RWPE2 (cell line): ENCODE data around the gene PRRG2.

Source experiments
- ATAC-seq: fragments of 200-7000 bp; cut with Tn5 transposase; 3 replicates; pipeline ENCODE4 v1.9.1; 2021; ENCODE audit warnings: low read depth
- DNase-seq: peaks from one replicate; pipeline ENCODE4 v3.0.0-alpha.2; 2020; ENCODE audit warnings: low spot score
- H3K27ac ChIP-seq: fragments of 450-650 bp; 2 replicates; pipeline ENCODE4 v1.5.1; 2017; ENCODE audit warnings: mild to moderate bottlenecking; ENCODE audit not compliant: poor library complexity, severe bottlenecking
- H3K27me3 ChIP-seq: fragments of 250-450 bp; sonication (Bioruptor Pico); 2 replicates; pipeline ENCODE4 v1.5.1; 2021; ENCODE audit warnings: mild to moderate bottlenecking, moderate library complexity; ENCODE audit not compliant: insufficient read depth, poor library complexity, severe bottlenecking
- H3K36me3 ChIP-seq: fragments of 250-450 bp; sonication (Bioruptor Pico); 2 replicates; pipeline ENCODE4 v1.5.1; 2020; ENCODE audit warnings: low read depth, mild to moderate bottlenecking, moderate library complexity
- H3K4me1 ChIP-seq: fragments of 250-450 bp; sonication (Bioruptor Pico); 2 replicates; pipeline ENCODE4 v1.5.1; 2021; ENCODE audit warnings: mild to moderate bottlenecking, moderate library complexity; ENCODE audit not compliant: insufficient read depth, poor library complexity, severe bottlenecking
- H3K4me3 ChIP-seq: fragments of 250-450 bp; sonication (Bioruptor Pico); 2 replicates; pipeline ENCODE4 v1.5.1; 2021; ENCODE audit warnings: mild to moderate bottlenecking, moderate library complexity; ENCODE audit not compliant: severe bottlenecking
- H3K9me3 ChIP-seq: fragments of 250-450 bp; sonication (Bioruptor Pico); 2 replicates; pipeline ENCODE4 v1.5.1; 2021; ENCODE audit warnings: mild to moderate bottlenecking, moderate library complexity; ENCODE audit not compliant: severe bottlenecking
- TF ChIP-seq, protein P1 (sequence below): fragments of 450-650 bp; IDR thresholded peaks from one replicate; pipeline ENCODE4 v1.5.1; 2017; ENCODE audit warnings: mild to moderate bottlenecking, moderate library complexity; ENCODE audit not compliant: poor library complexity, severe bottlenecking

Gene PRRG2

GRCh38 chr19:49624967-49625910, 44.1 kb downstream of the PRRG2 start:
- Histone ChIP-seq H3K27me3 (no peaks in the 10 kb centered on the region), H3K27ac (no peak overlapping the region), H3K36me3 (peaks cover 1% of the 10 kb centered on the region), H3K4me1 (no peaks in the 10 kb centered on the region), H3K4me3 (no peak overlapping the region), H3K9me3 (no peaks in the 10 kb centered on the region)
- TF ChIP-seq, protein P1, sequence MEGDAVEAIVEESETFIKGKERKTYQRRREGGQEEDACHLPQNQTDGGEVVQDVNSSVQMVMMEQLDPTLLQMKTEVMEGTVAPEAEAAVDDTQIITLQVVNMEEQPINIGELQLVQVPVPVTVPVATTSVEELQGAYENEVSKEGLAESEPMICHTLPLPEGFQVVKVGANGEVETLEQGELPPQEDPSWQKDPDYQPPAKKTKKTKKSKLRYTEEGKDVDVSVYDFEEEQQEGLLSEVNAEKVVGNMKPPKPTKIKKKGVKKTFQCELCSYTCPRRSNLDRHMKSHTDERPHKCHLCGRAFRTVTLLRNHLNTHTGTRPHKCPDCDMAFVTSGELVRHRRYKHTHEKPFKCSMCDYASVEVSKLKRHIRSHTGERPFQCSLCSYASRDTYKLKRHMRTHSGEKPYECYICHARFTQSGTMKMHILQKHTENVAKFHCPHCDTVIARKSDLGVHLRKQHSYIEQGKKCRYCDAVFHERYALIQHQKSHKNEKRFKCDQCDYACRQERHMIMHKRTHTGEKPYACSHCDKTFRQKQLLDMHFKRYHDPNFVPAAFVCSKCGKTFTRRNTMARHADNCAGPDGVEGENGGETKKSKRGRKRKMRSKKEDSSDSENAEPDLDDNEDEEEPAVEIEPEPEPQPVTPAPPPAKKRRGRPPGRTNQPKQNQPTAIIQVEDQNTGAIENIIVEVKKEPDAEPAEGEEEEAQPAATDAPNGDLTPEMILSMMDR = no peak
- ATAC-seq (0 out of 3 replicates have a peak, but pooled peaks have one; percentile 21), DNase-seq (no peak)

- Histone ChIP-seq H3K4me1 (no peaks in the 10 kb centered on the region), H3K36me3 (no peaks in the 10 kb centered on the region; the same call in none of the 2 replicates), H3K27me3 (no peaks in the 10 kb centered on the region), H3K4me3 (no peak overlapping the region), H3K27ac (no peak overlapping the region), H3K9me3 (no peaks in the 10 kb centered on the region)
- DNase-seq (no peak), ATAC-seq (no peak)
- TF ChIP-seq, protein P1 = no peak
Measured at GRCh38 chr19:49626226-49626625, 45.1 kb downstream of the PRRG2 start.

DNA sequence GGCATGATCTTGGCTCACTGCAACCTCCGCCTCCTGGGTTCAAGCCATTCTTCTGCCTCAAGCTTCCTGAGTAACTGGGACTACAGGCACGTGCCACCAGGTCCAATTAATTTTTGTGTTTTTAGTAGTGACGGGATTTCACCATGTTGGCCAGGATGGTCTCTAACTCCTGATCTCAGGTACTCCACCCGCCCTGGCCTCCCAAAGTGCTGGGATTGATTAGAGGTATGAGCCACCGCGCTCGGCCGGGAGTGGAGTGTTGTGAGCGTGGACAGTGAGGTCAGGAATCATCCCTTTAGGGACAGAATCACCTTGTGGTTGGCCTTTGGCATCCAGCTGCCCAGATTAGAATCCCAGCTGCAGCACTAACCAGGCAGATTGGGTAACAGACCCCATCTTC, 48.5 kb downstream of the PRRG2 start:
- ATAC-seq (no peak), DNase-seq (no peak)
- TF ChIP-seq, protein P1 = no peak
- Histone ChIP-seq H3K9me3 (no peaks in the 10 kb centered on the region), H3K4me3 (no peak overlapping the region), H3K27me3 (no peaks in the 10 kb centered on the region), H3K36me3 (peaks cover 3% of the 10 kb centered on the region; the same call in 1 of the 2 replicates), H3K27ac (no peak overlapping the region), H3K4me1 (no peaks in the 10 kb centered on the region)

- no peaks in the 10 kb centered on the region for H3K9me3 ChIP-seq
- no peaks in the 10 kb centered on the region for H3K27me3 ChIP-seq
- H3K27ac ChIP-seq = no peak overlapping the region
- no peak for DNase-seq
- ATAC-seq = no peak
- H3K4me3 ChIP-seq = no peak overlapping the region
- TF ChIP-seq, protein P1 = no peak
- H3K4me1 ChIP-seq = no peaks in the 10 kb centered on the region
- H3K36me3 ChIP-seq = peaks cover 12% of the 10 kb centered on the region
Measured at GRCh38 chr19:49631014-49631588, 50.0 kb downstream of the PRRG2 start.
